ENCODE measurements around the gene PYDC1. TPM values are rescaled to one million over a fixed set of nuclear protein-coding genes. Genes with fewer than 3 reads are reported as not detected.

The PYDC1 gene
- total RNA-seq, 4 donors from 2014 or later: not detected

GRCh38 chr16:31190818-31191444 is 26.0 kb downstream of the PYDC1 start:
- peaks cover 0 to 14% (median 0%) of the 10 kb centered on the region in 3 donors for H3K4me1 ChIP-seq
- no peaks in the 10 kb centered on the region for H3K9me3 ChIP-seq
- H3K27ac ChIP-seq: no peak overlapping the region
- TF ChIP-seq, protein P1, sequence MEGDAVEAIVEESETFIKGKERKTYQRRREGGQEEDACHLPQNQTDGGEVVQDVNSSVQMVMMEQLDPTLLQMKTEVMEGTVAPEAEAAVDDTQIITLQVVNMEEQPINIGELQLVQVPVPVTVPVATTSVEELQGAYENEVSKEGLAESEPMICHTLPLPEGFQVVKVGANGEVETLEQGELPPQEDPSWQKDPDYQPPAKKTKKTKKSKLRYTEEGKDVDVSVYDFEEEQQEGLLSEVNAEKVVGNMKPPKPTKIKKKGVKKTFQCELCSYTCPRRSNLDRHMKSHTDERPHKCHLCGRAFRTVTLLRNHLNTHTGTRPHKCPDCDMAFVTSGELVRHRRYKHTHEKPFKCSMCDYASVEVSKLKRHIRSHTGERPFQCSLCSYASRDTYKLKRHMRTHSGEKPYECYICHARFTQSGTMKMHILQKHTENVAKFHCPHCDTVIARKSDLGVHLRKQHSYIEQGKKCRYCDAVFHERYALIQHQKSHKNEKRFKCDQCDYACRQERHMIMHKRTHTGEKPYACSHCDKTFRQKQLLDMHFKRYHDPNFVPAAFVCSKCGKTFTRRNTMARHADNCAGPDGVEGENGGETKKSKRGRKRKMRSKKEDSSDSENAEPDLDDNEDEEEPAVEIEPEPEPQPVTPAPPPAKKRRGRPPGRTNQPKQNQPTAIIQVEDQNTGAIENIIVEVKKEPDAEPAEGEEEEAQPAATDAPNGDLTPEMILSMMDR (IDR thresholded peaks at IDR 0.05): no peak
- TF ChIP-seq POLR2A (IDR thresholded peaks at IDR 0.05): no peak
- no peak overlapping the region for H3K4me3 ChIP-seq
- intact Hi-C loops (cut with DNase I): no loop called here
- H3K27me3 ChIP-seq: no peaks in the 10 kb centered on the region
- no peak for DNase-seq
- H3K36me3 ChIP-seq: peaks cover 40 to 100% (median 81%) of the 10 kb centered on the region in 3 donors
- WGBS, 2 donors: 89 to 91% methylated on average over 15 to 17 of the region's 17 CpGs

DNA sequence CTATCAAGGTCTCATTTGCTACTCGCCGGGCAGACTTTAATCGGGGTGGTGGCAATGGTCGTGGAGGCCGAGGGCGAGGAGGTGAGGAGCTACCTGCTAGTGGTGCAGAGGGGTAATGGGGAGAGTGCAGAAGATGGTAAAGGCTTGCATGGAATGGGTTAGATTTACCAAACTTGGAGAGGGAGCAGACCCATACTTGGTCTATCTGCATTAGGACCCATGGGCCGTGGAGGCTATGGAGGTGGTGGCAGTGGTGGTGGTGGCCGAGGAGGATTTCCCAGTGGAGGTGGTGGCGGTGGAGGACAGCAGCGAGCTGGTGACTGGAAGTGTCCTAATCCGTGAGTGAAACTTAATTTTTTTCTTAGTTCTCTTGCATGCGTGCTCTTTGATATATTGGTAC is 26.9 kb downstream of the PYDC1 start:
- no peaks in the 10 kb centered on the region for H3K9me3 ChIP-seq
- DNase-seq: no peak
- H3K27me3 ChIP-seq: no peaks in the 10 kb centered on the region
- peaks cover 46 to 100% (median 81%) of the 10 kb centered on the region in 3 donors for H3K36me3 ChIP-seq
- intact Hi-C loops (cut with DNase I): no loop called here
- peaks cover 0 to 22% (median 0%) of the 10 kb centered on the region in 3 donors for H3K4me1 ChIP-seq
- no peak overlapping the region for H3K4me3 ChIP-seq
- TF ChIP-seq, protein P1 (IDR thresholded peaks at IDR 0.05): no peak
- no peak for TF ChIP-seq POLR2A (IDR thresholded peaks at IDR 0.05)
- no peak overlapping the region for H3K27ac ChIP-seq
- WGBS, 2 donors: 80 to 96% methylated on average over 10 to 12 of the region's 12 CpGs

DNA sequence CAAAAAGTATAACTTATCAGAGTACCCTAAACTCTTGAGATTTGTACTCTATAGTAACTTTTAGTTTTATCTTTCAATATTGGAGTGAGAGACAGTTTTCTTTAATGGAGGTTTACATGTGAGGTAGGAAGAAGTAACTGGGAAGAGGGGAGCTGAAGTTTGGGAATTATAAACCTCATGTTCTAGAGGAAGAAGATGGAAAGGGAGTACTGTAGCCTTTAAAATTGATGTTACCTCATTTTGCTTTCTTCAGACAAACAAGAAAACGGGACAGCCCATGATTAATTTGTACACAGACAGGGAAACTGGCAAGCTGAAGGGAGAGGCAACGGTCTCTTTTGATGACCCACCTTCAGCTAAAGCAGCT is 27.5 kb downstream of the PYDC1 start:
- DNase-seq: no peak
- Histone ChIP-seq H3K36me3 (peaks cover 50 to 100% (median 83%) of the 10 kb centered on the region in 3 donors), H3K4me3 (no peak overlapping the region), H3K27ac (no peak overlapping the region), H3K27me3 (no peaks in the 10 kb centered on the region), H3K4me1 (peaks cover 0 to 26% (median 0%) of the 10 kb centered on the region in 3 donors), H3K9me3 (no peaks in the 10 kb centered on the region)
- intact Hi-C loops (cut with DNase I): no loop called here
- WGBS, 2 donors: 63 to 78% methylated on average over 2 of the region's 2 CpGs
- TF ChIP-seq POLR2A (IDR thresholded peaks at IDR 0.05): no peak
- TF ChIP-seq, protein P1 (IDR thresholded peaks at IDR 0.05): no peak

- no peaks in the 10 kb centered on the region for H3K9me3 ChIP-seq
- DNase-seq: no peak
- no peaks in the 10 kb centered on the region for H3K27me3 ChIP-seq
- no peak overlapping the region for H3K4me3 ChIP-seq
- H3K36me3 ChIP-seq: peaks cover 55 to 100% (median 84%) of the 10 kb centered on the region in 3 donors
- intact Hi-C loops (cut with DNase I): no loop called here
- no peak for TF ChIP-seq POLR2A (IDR thresholded peaks at IDR 0.05)
- TF ChIP-seq, protein P1 (IDR thresholded peaks at IDR 0.05): no peak
- peaks cover 0 to 33% (median 4%) of the 10 kb centered on the region in 3 donors for H3K4me1 ChIP-seq
- no peak overlapping the region for H3K27ac ChIP-seq
- WGBS, 2 donors: 77 to 83% methylated on average over 3 of the region's 3 CpGs
Measured at GRCh38 chr16:31188450-31189411, 28.2 kb downstream of the PYDC1 start.

DNA sequence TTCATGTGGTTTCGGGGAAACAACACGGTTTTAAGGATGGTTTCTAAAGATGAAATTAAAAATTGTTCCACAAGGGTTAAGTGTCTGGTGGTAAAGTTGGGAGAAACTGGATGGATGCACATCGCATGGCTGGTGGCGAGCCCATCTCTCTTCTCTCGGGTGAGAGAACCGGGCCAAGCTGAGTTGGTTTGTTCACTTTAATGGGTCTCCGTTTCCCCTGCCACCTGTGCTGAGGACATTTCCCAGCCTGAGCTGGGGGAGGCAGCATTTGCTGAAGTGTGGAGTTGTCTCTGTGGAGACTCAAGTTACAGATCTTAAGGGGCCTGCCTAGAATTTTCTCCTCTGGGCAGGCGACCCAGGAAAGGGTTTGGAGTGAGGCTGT is 29.1 kb downstream of the PYDC1 start:
- peaks cover 56 to 100% (median 87%) of the 10 kb centered on the region in 3 donors for H3K36me3 ChIP-seq
- no peak for DNase-seq
- H3K9me3 ChIP-seq: no peaks in the 10 kb centered on the region
- H3K27ac ChIP-seq: no peak overlapping the region
- no peaks in the 10 kb centered on the region for H3K27me3 ChIP-seq
- H3K4me3 ChIP-seq: no peak overlapping the region
- WGBS, 2 donors: 73 to 78% methylated on average over 8 of the region's 8 CpGs
- TF ChIP-seq, protein P1 (IDR thresholded peaks at IDR 0.05): no peak
- no peak for TF ChIP-seq POLR2A (IDR thresholded peaks at IDR 0.05)
- intact Hi-C loops (cut with DNase I): no loop called here
- H3K4me1 ChIP-seq: peaks cover 2 to 42% (median 13%) of the 10 kb centered on the region in 3 donors
